ENCODE measurements around the gene NHP2.
A peak's percentile ranks its signal among the peaks of the same experiment; 100 is the strongest.
"Not testable (repeated sequence)": the region's sequence is repeated elsewhere in the genome, so short reads cannot be mapped to it uniquely, and the experiment has no call there.

Gene NHP2

DNA sequence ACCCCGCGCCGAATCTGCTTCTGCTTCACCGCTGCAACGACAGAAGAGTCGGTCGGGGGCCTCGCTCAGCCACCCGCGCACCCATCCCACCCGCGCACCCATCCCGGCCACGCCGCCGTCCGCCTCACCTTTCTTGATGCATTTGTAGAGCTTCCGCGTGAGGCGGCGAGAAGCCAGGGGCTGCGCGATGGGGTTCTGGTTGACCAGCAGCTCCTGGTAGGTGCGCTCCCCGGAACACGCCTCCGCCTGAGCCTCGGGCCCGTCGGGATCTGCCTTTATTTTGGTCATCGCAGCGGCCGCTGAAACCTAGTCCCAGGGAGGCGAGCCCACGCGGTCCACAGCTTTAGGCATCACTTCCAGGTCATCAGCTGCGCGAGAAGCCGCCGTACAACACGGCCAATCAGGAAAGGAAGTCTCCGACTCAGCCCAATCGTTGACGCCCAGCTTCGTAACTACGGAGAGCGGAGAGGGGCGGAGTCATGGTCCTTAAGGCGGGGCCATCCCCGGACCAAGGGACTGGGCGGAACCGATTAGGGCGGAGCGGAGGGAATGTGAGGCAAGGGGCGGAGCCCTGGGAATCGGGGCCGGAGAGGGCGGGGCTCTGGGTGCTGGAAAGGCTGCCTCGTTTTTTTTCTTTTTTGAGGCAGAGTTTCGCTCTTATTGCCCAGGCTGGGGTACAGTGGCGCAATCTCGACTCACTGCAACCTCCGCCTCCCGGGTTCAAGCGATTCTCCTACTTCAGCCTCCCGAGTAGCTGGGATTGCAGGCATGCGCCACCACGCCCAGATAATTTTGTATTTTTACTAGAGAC is at the start of gene NHP2:
Gene NHP2 (minus strand): TSS at position 356 of the 811 bp plus-strand sequence. CDS start 68 bp downstream, at position 288.
- DNase-seq = peak; percentile 98

DNA sequence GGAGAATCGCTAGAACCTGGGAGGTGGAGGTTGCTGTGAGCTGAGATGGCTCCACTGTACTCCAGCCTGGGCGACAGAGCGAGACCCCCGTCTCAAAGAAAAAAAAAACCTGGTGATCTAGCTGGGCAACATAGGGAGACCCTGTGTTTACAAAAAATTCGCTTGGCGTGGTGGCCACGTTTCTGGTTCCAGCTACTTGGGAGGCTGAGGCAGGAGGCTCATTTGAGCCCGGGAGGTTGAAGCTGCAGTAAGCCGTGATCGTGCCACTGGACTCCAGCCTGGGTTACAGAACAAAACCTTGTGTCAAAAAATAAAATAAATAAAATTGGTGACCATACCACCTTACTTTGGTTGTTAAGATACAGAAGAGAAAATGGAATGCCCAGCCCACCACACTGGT is 48.9 kb upstream of the NHP2 start:
- no peak for DNase-seq

DNA sequence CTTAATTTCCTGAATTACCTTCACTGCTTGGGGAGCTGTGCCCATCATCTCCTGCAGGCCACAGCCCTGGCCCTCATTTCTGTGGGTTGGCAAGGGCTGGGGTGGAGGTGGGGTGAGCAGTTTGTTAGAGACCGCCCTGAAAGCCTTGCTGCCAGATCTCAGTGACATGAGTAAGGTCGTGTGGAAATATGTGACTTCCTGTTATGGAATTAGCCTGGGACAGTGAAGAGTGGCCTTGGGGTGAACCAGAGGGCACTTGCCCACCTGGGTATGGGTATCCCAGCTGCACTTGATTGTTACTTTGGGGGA is 48.2 kb upstream of the NHP2 start:
- DNase-seq = no peak

DNA sequence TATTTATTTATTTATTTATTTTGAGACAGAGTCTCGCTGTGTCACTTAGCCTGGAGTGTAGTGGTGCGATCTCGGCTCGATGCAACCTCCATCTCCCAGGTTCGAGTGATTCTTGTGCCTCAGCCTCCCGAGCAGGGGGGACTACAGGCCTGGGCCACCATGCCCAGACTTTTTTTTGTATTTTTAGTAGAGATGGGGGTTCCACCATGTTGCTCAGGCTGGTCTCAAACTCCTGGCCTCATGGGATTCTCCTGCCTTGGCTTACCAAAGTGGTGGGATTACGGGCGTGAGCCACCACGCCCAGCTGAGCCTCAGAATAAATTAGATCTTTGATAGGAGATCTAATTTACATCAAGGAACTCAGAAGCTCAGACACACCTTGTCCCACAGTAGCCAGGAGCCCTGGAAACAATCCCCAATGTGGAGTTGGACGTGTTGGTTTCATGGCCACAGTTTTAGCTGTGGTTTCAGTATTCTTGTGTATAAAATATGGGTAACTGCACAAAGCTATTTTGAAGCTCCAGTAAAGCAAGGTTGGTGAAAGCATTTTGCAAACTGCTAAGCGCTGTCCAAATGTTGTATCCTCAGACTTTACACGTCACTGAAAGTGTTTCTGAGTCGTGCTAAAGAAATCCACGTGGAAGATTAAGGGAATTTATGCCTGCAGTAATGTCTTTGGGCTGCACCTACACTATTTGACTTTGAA is 47.7 kb upstream of the NHP2 start:
- no peak for DNase-seq

DNA sequence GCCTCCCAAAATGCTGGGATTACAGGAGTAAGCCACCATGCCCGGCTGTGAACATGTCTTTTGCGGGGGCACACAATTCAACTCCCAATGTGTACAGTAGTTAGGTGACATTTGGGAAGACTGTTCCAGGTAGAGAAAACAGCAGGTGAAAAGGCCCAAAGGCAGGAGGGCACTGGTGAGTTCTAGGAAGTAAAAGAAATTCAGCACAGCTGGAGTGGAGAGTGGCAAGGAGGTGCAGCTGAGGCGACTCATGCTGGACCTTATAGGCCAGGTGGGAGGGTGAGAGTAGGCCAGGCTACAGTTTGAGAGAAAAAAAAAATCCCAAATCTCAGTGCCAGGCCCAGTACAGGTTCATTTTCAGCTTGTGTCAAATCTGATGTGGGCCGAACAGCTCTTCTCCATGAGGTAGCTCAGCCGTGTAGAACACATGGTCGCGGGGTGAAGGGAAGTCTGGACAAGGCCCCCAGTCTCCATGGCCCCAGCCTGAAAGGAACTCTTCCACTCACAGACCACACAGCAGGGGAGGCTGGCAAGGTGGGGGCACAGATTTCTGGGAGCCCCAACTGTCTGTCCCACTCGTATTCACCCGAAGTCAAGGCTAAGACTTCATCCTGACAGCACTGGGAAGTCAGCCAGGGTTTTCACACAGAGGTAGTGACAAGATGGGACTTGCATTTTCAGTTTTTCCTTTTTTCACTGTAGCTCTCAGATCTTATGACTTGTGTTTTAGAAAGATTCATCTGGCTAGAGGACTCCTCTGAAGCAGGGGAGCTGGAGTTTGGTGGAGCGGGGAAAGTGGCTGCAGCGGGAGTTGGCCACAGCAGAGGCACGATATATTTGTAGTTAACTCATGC is 46.1 kb upstream of the NHP2 start:
- DNase-seq = no peak

DNA sequence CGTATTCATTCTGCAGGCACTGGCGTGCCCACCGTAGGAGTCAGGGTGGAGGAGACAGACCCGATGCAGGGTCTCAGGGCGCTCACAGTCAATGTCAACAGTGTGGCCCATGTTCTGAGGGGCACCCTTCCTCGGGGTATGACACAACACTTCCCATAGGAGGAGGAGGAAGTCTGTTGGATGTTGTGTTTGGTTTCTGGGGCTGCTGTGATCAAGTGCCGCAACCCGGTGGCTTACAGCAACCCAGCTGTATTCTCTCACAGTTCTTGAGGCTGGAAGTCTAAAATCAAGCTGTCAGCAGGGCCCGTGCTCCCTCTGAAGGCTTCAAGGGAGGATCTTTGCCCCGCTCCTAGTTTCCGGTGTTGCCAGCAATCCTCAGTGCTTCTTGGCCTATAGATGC is 45.0 kb upstream of the NHP2 start:
- DNase-seq = no peak

DNA sequence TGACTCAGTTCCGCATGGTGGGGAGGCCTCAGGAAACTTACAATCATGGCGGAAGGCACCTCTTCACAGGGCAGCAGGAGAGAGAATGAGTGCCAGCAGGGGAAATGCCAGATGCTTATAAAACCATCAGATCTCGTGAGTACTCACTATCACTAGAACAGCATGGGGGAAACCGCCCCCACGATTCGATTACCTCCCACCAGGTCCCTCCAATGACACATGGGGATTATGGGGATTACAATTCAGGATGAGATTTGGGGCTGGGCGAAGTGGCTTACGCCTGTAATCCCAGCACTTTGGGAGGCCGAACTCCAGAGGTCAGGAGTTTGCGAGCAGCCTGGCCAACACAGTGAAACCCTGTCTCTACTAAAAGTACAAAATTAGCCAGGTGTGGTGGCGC is 44.5 kb upstream of the NHP2 start:
- DNase-seq = not testable (repeated sequence)

DNA sequence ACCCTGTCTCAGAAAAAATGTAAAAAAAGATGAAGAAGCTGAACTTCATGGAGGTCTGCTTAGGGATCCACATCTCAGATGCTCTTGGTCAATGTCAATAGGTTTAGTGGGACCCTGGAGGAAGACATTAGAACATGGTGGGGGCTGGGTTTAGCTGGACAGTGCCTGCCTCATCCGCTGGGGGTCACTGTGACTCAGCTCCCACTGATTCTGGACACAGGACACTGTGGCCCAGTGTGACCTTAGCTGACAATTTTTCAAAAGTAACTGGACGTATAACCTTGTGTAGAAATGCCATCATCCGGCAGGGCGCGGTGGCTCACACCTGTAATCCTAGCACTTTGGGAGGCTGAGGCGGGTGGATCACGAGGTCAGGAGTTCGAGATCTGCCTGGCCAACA is 43.3 kb upstream of the NHP2 start:
- DNase-seq = no peak

DNA sequence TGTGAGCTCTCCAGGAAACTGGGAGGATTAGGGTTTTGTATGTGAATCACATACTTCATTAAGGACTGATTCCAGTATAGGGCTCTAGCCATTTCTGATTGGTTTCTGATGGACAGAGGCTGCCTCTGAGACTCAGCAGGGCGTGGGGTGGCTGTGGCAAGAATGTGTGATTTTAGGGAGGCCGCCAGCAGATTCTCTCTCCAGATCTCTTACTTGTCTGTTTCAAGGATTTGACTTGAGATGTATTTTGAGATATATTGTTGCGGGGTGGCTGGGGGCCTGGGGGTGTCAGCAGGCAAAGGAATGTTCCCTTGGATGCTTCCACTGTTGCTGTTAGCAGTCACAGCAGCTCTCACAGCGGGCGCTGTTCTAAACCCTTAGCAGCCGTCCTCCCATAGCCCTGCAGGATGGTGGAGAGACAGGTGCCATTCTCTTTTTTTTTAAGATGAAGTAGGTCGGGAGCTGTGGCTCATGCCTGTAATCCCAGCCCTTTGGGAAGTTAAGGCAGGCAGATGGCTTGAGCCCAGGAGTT is 42.7 kb upstream of the NHP2 start:
- no peak for DNase-seq

DNA sequence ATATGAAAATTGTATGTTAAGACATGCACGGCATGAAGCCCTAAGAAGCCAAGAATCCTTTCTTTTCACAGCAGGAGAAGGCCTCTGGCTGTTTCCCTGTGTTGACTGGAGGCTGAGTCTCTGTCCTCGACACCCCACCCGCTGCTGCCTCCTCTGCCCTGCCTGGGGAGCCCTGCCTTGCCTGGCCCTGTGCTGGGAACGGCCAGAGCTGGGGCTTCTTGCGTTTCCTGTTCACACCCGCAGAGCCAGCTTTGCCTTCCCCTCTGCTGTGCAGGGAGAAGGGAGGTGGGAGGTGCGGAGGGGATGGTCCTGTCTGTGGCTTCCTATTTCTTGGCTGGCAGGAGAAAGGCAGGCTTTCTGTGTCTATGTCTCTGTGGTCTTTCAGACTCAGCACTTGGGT is 40.3 kb upstream of the NHP2 start:
- DNase-seq = no peak

DNA sequence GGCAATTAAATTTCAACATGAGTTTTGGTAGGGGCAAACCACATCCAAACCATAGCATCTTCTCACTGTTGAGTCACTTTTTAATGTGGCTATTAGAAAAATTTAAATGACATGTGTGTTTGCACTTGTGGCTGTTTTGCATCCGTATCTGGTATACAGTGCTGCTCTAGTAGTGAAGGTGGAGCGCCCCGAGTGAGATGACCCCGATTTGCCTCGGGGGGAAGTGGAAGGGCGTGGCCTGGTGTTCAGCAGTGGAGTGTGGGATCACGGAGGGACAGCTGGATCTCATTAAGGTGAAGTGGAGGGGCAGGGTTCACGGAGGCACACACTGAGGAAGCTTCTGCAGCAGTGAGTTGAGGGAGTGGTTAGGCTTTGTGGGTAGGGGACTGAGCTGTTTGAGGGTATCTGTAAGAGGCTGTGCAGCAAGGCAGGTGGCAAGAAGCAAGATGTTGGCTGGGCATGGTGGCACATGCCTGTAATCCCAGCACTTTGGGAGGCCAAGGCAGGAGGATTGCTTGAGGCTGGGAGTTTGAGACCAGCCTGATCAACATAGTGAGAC is 39.6 kb upstream of the NHP2 start:
- DNase-seq = no peak

DNA sequence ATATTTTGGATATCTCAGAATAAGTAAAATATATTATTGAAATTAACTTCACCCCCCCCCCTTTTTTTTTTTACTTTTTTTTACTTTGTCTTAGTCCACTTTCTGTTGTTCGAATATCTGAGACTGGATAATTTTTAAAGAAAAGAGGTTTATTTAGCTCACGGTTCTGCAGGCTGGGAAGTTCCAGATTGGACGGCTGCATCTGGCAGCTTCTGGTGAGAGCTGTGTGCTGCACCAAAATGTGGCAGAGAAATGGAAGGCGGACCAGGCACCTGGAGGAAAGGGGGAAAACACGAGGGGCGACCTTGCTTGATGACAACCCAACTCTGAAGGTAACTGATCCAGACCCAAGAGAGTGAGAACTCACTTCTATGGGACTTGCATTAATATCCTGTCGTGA is 39.1 kb upstream of the NHP2 start:
- DNase-seq = no peak

DNA sequence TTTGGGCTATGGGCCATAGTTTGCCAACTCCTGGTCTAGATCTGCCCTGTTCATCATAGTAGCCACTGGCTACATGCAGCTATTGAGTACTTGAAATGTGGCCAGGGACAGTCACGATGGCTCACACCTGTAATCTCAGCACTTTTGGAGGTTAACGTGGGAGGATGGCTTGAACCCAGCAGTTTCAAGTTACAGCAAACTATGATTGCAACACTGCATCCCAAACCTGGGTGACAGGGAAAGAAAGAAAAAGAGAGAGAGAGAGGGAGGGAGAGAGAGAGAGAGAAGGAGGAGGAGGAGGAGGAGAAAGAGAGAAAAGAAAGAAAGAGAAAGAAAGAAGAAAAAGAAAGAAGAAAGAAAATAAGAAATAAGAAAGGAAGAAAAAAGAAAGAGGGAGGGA is 38.6 kb upstream of the NHP2 start:
- no peak for DNase-seq

DNA sequence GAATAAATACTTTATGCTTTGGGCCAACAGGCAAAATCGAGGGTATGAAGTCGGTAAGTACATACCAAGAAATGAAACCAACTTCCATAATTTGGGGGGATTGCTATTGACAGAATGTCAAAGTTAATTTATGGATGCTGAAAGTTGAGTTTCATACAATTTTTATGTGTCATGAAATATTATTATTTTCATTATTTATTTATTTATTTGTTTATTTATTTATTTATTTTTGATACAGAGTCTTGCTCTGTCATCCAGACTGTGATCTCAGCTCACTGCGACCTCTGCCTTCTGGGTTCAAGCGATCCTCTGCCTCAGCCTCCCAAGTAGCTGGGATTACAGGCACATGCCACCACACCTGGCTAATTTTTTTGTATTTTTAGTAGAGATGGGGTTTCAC is 38.0 kb upstream of the NHP2 start:
- no peak for DNase-seq

DNA sequence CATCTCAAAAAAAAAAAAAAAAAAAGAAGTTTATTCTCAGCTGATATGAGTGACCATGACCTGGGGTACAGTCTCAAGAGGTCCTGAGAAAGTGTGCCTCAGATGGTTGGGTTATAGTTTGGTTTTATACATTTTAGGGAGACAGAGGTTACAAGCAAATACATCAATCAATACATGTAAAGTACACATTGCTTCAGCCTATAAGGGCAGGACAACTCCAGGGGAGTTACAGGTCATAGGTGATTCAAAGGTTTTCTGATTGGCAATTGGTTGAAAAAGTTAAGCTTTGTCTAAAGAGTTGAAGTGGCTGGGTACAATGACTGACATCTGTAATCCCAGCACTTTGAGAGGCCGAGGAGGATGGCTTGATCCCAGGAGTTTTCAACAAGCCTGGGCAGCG is 35.7 kb upstream of the NHP2 start:
- no peak for DNase-seq

DNA sequence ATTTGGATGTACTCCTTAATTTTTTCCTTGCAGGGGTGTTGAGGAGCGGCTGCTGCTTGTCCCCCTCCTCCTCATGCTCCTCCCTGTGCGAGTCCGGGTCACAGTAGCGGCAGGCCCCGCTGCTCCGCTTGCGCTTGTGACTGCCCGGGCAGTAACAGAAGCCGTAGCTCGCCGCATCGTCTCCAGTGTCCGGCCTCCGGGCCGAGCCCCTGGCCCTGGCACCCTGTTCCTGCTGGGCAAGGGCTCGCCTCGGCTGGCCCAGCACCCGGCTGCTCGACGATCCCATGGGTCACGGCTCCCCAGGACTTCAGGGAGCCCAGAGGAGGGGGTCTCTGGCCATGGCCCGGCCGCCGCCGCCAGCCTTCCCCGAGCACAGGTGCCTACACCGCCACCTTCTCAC is 33.3 kb upstream of the NHP2 start, which contains the start of gene GMCL2:
Gene GMCL2 (minus strand): TSS at position 358 of the 400 bp plus-strand sequence. CDS start 72 bp downstream, at position 286.
- DNase-seq = no peak

DNA sequence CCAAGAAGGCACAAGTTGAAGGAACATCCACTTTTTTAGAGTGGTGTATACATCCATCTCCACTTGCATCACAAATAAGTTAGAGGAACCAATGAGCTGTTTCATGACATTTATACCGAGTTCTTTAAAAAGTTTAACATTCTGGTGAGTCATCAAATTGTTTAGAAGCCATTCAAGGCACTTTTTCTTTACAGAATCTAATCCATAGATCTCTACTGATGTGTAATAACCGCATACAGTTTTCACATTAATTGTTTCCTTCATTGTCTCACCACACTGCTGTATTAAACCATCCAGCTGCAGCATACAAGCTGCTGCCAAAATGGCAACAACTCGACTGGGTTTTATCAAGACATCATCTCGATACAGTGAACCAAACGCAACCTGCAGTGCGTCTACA is 32.7 kb upstream of the NHP2 start:
- DNase-seq = no peak

DNA sequence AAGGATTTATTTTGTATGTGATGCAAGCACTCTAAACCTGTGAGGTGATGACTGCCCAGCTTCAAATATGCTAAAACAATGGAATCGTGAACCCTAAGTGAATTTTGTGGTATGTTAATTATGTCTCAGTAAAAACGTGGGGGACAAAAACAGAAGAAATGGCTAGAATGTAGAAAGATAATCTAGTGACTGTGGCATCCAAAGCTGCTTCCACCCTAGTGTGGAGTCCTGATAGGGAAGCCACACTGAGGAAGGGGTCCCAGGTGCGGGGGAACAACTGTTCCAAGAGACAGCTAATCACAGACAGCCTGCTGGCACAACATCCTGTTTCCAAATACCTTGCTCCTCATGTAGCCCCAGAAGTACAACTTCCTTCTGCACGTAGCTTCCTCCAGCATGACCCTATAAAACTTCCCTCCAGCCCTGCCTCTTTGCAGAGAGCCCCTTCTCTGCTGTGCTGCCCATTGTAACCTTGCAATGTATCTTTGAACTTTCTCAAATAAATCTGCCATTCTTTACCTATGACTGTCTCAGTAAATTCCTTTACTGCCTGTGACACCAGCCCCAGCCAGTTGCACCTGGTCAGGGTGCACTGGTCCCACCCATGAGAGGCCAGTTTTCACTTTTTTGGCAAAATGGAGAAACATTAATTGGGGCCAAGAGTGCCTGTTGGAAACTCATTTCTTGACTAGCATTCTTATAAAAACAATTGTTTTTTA is 28.6 kb upstream of the NHP2 start:
- DNase-seq = no peak

DNA sequence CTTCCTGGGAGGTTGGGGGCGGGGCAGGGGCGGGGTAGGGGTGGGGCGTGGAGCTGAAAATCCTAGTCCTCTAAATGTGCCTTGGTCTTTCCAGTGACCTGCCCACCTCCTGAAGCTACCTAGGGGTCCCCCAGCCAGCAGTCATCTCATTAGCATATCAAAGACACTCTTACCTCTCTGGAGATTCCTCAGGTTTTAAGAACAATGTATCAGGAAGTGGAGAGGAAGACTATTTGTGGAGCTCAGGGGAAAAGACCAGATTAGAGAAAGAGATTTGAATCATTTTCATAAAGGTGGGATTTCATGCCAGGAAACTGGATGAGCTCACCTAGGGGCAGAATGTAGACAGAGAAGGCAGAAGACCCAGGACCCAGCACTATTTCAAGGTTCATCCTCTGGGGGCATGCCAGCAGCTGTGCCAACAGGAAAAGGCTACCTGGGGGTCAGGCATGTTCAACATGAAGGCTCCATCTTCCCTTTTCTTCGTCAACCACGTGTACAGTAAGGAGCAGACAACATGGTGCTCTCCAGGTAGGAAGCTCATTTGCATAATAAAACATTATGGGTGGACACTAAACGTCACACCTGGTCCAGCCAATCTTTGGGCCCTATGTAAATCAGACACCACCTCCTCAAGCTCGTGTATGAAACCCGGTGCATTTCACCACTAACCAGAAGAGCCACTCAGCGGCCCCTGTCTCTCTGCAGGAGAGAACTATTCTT is 26.6 kb upstream of the NHP2 start:
- no peak for DNase-seq

DNA sequence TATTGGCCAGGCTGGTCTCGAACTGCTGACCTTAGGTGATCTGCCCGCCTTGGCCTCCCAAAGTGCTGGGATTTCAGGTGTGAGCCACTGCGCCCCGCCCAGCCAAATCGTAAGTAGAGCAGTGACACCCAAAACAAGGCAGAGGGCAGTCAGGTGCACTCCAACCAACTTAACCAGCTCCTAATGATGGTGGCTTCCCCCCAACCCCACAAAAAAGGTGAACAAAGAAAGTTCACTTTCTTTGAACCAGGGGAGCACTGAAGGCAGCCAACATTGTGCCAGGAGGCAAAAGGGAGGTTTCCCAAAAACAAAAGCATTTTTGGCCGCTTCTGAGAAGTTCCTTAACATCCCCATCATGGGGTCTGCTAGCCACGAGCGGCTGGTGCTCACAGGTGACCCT is 23.9 kb upstream of the NHP2 start:
- DNase-seq = no peak

DNA sequence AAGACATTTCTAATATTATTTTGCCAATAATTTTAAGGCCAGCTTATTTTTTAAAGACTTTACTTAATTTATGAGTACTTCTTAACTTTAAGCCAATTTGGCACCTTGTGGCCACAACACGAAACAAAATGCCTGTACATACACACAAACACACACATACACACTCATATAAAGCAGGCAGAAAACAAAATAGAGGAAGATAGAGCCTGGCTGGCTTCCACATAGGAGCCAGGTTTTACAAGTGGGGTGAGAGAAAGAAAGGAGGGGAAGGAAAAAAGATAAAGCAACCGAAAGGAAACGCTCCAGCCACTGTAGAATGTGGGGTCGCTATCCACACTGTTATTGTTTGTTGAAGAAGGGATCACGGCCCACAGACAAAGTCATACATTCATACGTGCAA is 23.1 kb upstream of the NHP2 start:
- no peak for DNase-seq

DNA sequence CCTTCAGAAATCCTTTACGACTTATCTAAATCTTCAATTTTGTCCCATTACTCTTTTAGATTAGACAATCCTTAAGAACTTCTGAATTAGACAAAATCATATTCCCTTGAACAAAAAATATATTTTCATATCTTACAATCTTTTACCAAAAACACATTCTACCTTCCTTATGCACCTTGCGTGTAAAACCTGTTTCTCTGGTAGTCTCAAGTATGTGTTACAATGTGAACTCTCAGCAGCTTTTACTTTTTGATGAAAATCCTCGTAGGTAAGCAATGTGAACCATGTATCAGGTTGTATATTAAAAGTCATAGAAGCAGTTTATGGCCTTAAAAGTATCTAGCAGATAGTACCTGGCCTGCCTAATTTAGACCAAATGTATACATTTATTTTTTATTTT is 20.8 kb upstream of the NHP2 start:
- no peak for DNase-seq
